Spleen (tissue), 7 donors: Measurements from ENCODE around the gene KCTD1.

Experiments used
- POLR2A ChIP-seq, 3 donors: fragments of 450-650 bp; IDR thresholded peaks; one replicate each; pipeline ENCODE4 v1.5.1; 2017; ENCODE audit warnings: antibody characterized with exemption in 3 of 3, mild to moderate bottlenecking in 1 of 3
- POLR2AphosphoS5 ChIP-seq, 3 donors: sonication (generic); formaldehyde crosslinking; IDR thresholded peaks; one replicate each; pipeline ENCODE4 v1.5.1; 2017; ENCODE audit warnings: antibody characterized with exemption in 3 of 3
- TF ChIP-seq, protein P1 (sequence below), 11 experiments: fragments of 200-600 bp in 7 of 11; fragments of 450-650 bp in 4 of 11; sonication (generic) in 4 of 11; IDR thresholded peaks in 8 of 11; conservative IDR thresholded peaks in 3 of 11; 1 replicate in 7 of 11; 2 replicates in 4 of 11; pipeline versions ENCODE4 v1.4.0 to v1.8.0; 2016 to 2021; ENCODE audit warnings: antibody characterized with exemption in 11 of 11, inconsistent platforms in 4 of 11, mild to moderate bottlenecking in 1 of 11
- donor health status: DM: no; HTN: no; CAD: no; lungs with moderate emphysema.
- donor health status: DM: no; HTN: no; CAD: no.
- donor health status: DM: no; HTN: no; CAD: no.

GRCh38 chr18:26526128-26526965, 22.0 kb downstream of the KCTD1 start:
- TF ChIP-seq, protein P1, sequence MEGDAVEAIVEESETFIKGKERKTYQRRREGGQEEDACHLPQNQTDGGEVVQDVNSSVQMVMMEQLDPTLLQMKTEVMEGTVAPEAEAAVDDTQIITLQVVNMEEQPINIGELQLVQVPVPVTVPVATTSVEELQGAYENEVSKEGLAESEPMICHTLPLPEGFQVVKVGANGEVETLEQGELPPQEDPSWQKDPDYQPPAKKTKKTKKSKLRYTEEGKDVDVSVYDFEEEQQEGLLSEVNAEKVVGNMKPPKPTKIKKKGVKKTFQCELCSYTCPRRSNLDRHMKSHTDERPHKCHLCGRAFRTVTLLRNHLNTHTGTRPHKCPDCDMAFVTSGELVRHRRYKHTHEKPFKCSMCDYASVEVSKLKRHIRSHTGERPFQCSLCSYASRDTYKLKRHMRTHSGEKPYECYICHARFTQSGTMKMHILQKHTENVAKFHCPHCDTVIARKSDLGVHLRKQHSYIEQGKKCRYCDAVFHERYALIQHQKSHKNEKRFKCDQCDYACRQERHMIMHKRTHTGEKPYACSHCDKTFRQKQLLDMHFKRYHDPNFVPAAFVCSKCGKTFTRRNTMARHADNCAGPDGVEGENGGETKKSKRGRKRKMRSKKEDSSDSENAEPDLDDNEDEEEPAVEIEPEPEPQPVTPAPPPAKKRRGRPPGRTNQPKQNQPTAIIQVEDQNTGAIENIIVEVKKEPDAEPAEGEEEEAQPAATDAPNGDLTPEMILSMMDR (IDR thresholded peaks at IDR 0.05 in 8 of 11, conservative IDR thresholded peaks at IDR 0.05 in 3 of 11), result no peak
- no peak for TF ChIP-seq POLR2A (IDR thresholded peaks at IDR 0.05)
- TF ChIP-seq POLR2AphosphoS5 (IDR thresholded peaks at IDR 0.05), result no peak
